Activated T-cell treated with anti-CD3 and anti-CD28 coated beads for 4 hours (primary cell): Measurements from ENCODE around the gene RABEP1.
"Not testable (repeated sequence)": the region's sequence is repeated elsewhere in the genome, so short reads cannot be mapped to it uniquely, and the experiment has no call there.

Source experiments
- DNase-seq: peaks from one replicate; pipeline ENCODE4 v3.0.0-alpha.2; 2020

RABEP1 gene

DNA sequence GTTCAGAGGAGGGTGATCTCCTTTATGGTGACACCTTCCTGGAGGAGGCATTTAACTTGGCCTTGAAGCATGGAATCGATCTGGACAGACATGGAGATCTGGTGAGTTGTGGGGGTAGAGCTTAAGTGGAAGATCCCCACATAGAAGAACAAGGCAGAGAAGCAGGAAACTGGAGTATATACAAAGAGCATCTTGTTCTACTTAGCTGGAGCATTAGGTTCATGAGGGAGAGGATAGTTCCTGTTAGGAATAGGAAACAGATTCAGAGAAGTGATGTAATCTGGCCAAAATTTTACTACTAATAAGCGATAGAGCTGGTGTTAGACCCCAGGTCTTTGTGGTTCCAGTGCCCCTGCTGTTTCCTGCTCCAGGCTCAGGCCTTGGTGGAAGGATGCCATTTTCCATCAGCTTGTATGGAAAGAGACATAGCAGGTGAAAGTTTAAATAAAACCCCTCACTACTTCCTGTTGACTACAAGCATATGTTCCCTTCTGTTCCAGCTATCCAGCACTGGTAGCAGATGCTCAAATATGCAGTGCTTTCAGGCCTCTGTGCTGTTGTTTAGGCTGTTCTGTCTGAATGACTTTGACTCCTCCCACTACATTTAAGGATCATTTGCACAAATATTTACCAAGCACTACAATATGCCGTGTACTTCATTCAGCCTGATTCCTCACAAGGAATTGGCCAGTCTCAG is 147.3 kb downstream of the RABEP1 start:
- DNase-seq, result no peak

DNA sequence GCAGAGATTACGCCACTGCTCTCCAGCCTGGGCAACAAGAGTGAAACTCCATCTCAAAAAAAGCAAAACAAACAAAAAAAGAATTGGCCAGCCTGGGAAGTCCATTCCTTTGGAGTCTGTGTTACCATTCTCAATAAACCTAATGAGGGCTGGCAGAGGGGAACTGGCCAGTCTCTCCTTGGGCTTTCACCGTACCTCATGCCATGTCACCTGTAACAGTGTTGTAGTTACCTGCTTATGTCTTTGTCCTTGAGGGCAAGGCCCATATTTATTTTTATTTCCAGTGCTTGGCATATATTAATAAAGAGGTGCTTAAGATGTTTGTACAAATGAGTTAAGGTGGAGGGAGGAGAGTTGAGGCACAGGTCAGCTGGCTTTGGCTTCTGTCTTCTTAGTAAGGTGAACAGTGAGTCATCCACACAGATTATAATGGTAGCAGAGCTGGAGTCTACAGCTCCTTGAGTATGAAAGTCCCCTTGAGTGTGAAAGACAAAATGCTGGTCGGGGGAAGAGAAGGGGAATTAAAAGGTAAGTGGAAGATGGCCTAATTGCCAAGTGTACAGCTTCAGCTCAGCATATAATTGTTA is 148.4 kb downstream of the RABEP1 start:
- DNase-seq, result no peak

DNA sequence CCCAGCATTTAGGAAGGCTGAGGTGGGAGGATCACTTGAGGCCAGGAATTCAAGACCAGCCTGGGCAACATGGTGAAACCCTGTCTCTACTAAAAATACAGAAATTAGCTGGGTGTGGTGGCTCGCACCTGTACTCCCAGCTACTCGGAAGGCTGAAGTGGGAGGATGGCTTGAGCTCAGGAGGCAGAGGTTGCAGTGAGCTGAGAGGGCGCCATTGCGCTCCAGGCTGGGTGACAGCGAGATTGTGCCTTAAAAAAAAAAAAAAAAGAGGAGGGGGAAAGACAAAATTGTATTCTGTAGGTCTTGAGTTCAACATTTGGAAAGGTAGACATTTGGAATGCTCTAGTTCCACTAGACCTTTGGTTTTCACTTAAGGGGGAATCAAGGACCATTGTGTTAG is 149.2 kb downstream of the RABEP1 start:
- DNase-seq, result not testable (repeated sequence)

DNA sequence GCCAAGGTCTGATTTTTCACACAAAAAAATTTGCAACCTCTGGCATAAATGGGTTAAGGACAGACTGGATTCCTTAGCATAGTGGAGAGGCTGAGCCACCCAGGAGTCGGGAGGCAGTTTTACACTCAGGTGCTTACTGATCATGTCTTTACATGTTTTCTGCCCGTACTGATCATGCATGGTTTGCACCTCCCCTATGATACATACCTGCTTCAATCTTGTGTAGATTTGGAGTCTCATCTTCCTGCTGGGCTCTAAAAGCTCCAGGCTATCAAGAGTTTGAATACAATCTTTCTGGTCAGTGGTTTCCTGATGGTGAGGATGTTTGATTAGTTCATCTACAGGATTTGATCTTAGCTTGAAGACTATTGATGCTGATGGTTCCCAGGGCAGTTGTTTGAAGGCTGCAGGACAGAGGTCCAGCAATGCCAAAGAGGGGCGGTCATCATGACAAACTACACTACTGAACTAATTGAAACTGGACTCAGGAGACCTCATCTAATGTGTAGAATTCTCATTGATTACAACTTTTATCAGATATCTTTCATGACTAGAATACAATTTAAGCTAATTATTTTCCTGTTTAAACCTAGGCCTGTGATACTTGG is 150.0 kb downstream of the RABEP1 start:
- DNase-seq, result no peak

DNA sequence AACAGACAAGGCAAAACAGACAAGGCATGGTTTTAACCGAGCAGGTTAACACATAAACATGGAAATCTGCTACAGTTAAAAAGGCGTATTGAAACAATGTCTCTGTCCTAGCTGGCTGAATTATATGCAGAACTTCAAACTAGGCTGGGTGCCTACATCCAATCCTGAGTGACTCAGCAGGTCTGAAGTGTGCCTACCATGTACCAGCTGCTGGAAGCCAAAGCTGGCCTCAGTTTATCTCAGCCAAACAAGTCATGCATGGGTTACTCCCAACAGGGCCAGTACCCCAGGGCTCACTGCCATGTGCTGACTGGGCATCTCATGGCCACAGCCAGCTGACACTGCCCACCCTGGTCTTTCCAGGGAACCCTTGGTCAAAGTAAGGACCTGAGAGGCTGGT is 152.9 kb downstream of the RABEP1 start:
- no peak for DNase-seq
